HEK293 (cell line): Measurements from ENCODE around the gene GNB5.

Experiments
- CTCF ChIA-PET: fragments of 350-600 bp; formaldehyde crosslinking; extraction: SDS; loops from one replicate; lab custom pipeline; 2021; ENCODE audit warnings: antibody characterized with exemption; lab: Yijun Ruan, JAX
- POLR2A ChIA-PET: fragments of 300-600 bp; formaldehyde crosslinking; extraction: SDS; loops from one replicate; lab custom pipeline; 2020; ENCODE audit warnings: antibody characterized with exemption, inconsistent platforms; lab: Yijun Ruan, JAX
- H3K27ac ChIP-seq: fragments of 200-500 bp; sonication (Bioruptor generic); 2 replicates; pipeline ENCODE4 v1.5.1; 2014; ENCODE audit warnings: low read depth, low read length, control low read depth, inconsistent platforms; ENCODE audit errors: extremely low read depth
- H3K36me3 ChIP-seq, 2 experiments: fragments of 200-500 bp in 1 of 2; sonication (Bioruptor generic) in 1 of 2; 1 replicate in 1 of 2; 2 replicates in 1 of 2; pipeline ENCODE4 v1.5.1; 2014 to 2017; ENCODE audit warnings: inconsistent platforms in 2 of 2, low read length in 2 of 2; ENCODE audit not compliant: control insufficient read depth in 2 of 2, insufficient read depth in 1 of 2
- H3K4me1 ChIP-seq: fragments of 200-500 bp; sonication (Bioruptor generic); 2 replicates; pipeline ENCODE4 v1.5.1; 2014; ENCODE audit warnings: mild to moderate bottlenecking, low read length, inconsistent platforms; ENCODE audit not compliant: control insufficient read depth, insufficient read depth
- H3K4me3 ChIP-seq: 2 replicates; pipeline ENCODE4 v1.5.1; 2011; ENCODE audit warnings: low read depth, mild to moderate bottlenecking, control low read depth, low read length, moderate library complexity
- H3K9me3 ChIP-seq: fragments of 200-500 bp; sonication (Bioruptor generic); 2 replicates; pipeline ENCODE4 v1.5.1; 2014; ENCODE audit warnings: low read depth, low read length, inconsistent platforms; ENCODE audit not compliant: control insufficient read depth, insufficient read depth
- PRDM1 ChIP-seq: fragments of 450-650 bp; formaldehyde crosslinking; IDR thresholded peaks from 2 replicates; pipeline ENCODE4; 2016; ENCODE audit warnings: missing biosample characterization, missing genetic modification characterization
- REPIN1 ChIP-seq: fragments of 450-650 bp; formaldehyde crosslinking; IDR thresholded peaks from 2 replicates; pipeline ENCODE4 v1.5.1; 2017; ENCODE audit warnings: missing biosample characterization, missing genetic modification characterization, low read depth
- SP7 ChIP-seq: fragments of 450-650 bp; formaldehyde crosslinking; IDR thresholded peaks from 2 replicates; pipeline ENCODE4 v1.5.1; 2016; ENCODE audit warnings: missing biosample characterization, missing genetic modification characterization
- TCF7L2 ChIP-seq: IDR thresholded peaks from 2 replicates; pipeline ENCODE4 v1.6.1; 2011; ENCODE audit warnings: low read depth, mild to moderate bottlenecking, inconsistent platforms, low read length, moderate library complexity, borderline replicate concordance
- ZEB2 ChIP-seq: fragments of 450-650 bp; formaldehyde crosslinking; IDR thresholded peaks from 2 replicates; pipeline ENCODE4 v1.5.1; 2016; ENCODE audit warnings: missing biosample characterization, missing genetic modification characterization
- ZNF211 ChIP-seq: fragments of 450-650 bp; formaldehyde crosslinking; IDR thresholded peaks from 2 replicates; pipeline ENCODE4 v1.5.1; 2016; ENCODE audit warnings: low read depth, missing biosample characterization, missing genetic modification characterization
- ZNF350 ChIP-seq: fragments of 450-650 bp; formaldehyde crosslinking; IDR thresholded peaks from 2 replicates; pipeline ENCODE4 v1.5.0; 2017; ENCODE audit warnings: missing biosample characterization, mild to moderate bottlenecking, missing genetic modification characterization
- ZNF596 ChIP-seq: fragments of 450-650 bp; IDR thresholded peaks from 2 replicates; pipeline ENCODE4 v1.5.0; 2018; ENCODE audit warnings: missing biosample characterization, mild to moderate bottlenecking, missing genetic modification characterization, moderate library complexity
- ZNF76 ChIP-seq: fragments of 450-650 bp; formaldehyde crosslinking; IDR thresholded peaks from 2 replicates; pipeline ENCODE4; 2016; ENCODE audit warnings: low read depth, missing biosample characterization, missing genetic modification characterization, borderline replicate concordance
- ZNF843 ChIP-seq: fragments of 450-650 bp; formaldehyde crosslinking; IDR thresholded peaks from 2 replicates; pipeline ENCODE4 v1.5.1; 2016; ENCODE audit warnings: missing biosample characterization, missing genetic modification characterization
- TF ChIP-seq, protein P1 (sequence below): fragments of 450-650 bp; formaldehyde crosslinking; IDR thresholded peaks from 2 replicates; pipeline ENCODE4 v1.5.1; 2016; ENCODE audit warnings: missing biosample characterization, missing genetic modification characterization
- TF ChIP-seq, protein P2 (sequence below): fragments of 450-650 bp; formaldehyde crosslinking; IDR thresholded peaks from 2 replicates; pipeline ENCODE4 v1.5.1; 2016; ENCODE audit warnings: missing biosample characterization, missing genetic modification characterization
- TF ChIP-seq, protein P3 (sequence below): fragments of 450-650 bp; formaldehyde crosslinking; IDR thresholded peaks from 2 replicates; pipeline ENCODE4 v1.5.1; 2016; ENCODE audit warnings: missing biosample characterization, missing genetic modification characterization, low read depth
- TF ChIP-seq, protein P4 (sequence below): fragments of 450-650 bp; formaldehyde crosslinking; IDR thresholded peaks from 2 replicates; pipeline ENCODE4 v1.5.1; 2016; ENCODE audit warnings: missing biosample characterization, missing genetic modification characterization
- TF ChIP-seq, protein P5 (sequence below): fragments of 450-650 bp; formaldehyde crosslinking; IDR thresholded peaks from 2 replicates; pipeline ENCODE4 v1.5.1; 2016; ENCODE audit warnings: missing biosample characterization, missing genetic modification characterization

Gene GNB5

DNA sequence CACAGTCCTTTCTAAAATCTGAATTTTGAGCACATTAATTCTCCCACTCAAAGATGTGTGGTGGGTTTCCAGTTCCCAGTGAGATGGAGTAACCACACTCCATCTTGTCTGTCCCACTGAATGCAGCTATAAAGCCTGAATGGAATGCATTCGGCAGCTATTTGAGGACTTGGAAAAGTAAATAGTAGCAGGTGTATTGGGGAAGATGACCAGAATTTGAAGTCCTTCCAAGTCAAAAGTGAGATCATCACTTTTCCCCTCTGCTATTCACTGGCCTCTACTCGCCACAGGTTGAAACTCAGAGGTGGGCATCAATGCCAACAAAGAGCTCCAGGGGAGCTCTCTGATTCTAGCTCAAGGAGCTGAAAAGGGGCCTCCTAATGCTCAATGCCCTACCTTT lies 8.1 kb upstream of the GNB5 start:
- peaks cover 8 to 16% of the 10 kb centered on the region in 2 experiments for H3K36me3 ChIP-seq

More for the DNA sequence above, 8.1 kb upstream of the GNB5 start:
- no peak overlapping the region for H3K4me3 ChIP-seq
- TF ChIP-seq ZNF211 (tag by site-specific recombination) (no peak), ZNF76 (tag by site-specific recombination) (no peak), REPIN1 (tag by site-specific recombination) (no peak), PRDM1 (tag by site-specific recombination) (no peak), ZNF843 (tag by site-specific recombination) (no peak), TCF7L2 (no peak), ZNF350 (tag by site-specific recombination) (no peak), ZNF596 (no peak), SP7 (tag by site-specific recombination) (no peak), ZEB2 (tag by site-specific recombination) (no peak)
- TF ChIP-seq, protein P1, sequence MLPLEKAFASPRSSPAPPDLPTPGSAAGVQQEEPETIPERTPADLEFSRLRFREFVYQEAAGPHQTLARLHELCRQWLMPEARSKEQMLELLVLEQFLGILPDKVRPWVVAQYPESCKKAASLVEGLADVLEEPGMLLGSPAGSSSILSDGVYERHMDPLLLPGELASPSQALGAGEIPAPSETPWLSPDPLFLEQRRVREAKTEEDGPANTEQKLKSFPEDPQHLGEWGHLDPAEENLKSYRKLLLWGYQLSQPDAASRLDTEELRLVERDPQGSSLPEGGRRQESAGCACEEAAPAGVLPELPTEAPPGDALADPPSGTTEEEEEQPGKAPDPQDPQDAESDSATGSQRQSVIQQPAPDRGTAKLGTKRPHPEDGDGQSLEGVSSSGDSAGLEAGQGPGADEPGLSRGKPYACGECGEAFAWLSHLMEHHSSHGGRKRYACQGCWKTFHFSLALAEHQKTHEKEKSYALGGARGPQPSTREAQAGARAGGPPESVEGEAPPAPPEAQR: no peak
- TF ChIP-seq, protein P2, sequence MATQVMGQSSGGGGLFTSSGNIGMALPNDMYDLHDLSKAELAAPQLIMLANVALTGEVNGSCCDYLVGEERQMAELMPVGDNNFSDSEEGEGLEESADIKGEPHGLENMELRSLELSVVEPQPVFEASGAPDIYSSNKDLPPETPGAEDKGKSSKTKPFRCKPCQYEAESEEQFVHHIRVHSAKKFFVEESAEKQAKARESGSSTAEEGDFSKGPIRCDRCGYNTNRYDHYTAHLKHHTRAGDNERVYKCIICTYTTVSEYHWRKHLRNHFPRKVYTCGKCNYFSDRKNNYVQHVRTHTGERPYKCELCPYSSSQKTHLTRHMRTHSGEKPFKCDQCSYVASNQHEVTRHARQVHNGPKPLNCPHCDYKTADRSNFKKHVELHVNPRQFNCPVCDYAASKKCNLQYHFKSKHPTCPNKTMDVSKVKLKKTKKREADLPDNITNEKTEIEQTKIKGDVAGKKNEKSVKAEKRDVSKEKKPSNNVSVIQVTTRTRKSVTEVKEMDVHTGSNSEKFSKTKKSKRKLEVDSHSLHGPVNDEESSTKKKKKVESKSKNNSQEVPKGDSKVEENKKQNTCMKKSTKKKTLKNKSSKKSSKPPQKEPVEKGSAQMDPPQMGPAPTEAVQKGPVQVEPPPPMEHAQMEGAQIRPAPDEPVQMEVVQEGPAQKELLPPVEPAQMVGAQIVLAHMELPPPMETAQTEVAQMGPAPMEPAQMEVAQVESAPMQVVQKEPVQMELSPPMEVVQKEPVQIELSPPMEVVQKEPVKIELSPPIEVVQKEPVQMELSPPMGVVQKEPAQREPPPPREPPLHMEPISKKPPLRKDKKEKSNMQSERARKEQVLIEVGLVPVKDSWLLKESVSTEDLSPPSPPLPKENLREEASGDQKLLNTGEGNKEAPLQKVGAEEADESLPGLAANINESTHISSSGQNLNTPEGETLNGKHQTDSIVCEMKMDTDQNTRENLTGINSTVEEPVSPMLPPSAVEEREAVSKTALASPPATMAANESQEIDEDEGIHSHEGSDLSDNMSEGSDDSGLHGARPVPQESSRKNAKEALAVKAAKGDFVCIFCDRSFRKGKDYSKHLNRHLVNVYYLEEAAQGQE (tag by site-specific recombination): no peak
- TF ChIP-seq, protein P3, sequence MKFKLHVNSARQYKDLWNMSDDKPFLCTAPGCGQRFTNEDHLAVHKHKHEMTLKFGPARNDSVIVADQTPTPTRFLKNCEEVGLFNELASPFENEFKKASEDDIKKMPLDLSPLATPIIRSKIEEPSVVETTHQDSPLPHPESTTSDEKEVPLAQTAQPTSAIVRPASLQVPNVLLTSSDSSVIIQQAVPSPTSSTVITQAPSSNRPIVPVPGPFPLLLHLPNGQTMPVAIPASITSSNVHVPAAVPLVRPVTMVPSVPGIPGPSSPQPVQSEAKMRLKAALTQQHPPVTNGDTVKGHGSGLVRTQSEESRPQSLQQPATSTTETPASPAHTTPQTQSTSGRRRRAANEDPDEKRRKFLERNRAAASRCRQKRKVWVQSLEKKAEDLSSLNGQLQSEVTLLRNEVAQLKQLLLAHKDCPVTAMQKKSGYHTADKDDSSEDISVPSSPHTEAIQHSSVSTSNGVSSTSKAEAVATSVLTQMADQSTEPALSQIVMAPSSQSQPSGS: no peak
- TF ChIP-seq, protein P4, sequence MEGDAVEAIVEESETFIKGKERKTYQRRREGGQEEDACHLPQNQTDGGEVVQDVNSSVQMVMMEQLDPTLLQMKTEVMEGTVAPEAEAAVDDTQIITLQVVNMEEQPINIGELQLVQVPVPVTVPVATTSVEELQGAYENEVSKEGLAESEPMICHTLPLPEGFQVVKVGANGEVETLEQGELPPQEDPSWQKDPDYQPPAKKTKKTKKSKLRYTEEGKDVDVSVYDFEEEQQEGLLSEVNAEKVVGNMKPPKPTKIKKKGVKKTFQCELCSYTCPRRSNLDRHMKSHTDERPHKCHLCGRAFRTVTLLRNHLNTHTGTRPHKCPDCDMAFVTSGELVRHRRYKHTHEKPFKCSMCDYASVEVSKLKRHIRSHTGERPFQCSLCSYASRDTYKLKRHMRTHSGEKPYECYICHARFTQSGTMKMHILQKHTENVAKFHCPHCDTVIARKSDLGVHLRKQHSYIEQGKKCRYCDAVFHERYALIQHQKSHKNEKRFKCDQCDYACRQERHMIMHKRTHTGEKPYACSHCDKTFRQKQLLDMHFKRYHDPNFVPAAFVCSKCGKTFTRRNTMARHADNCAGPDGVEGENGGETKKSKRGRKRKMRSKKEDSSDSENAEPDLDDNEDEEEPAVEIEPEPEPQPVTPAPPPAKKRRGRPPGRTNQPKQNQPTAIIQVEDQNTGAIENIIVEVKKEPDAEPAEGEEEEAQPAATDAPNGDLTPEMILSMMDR (tag by site-specific recombination): no peak
- TF ChIP-seq, protein P5, sequence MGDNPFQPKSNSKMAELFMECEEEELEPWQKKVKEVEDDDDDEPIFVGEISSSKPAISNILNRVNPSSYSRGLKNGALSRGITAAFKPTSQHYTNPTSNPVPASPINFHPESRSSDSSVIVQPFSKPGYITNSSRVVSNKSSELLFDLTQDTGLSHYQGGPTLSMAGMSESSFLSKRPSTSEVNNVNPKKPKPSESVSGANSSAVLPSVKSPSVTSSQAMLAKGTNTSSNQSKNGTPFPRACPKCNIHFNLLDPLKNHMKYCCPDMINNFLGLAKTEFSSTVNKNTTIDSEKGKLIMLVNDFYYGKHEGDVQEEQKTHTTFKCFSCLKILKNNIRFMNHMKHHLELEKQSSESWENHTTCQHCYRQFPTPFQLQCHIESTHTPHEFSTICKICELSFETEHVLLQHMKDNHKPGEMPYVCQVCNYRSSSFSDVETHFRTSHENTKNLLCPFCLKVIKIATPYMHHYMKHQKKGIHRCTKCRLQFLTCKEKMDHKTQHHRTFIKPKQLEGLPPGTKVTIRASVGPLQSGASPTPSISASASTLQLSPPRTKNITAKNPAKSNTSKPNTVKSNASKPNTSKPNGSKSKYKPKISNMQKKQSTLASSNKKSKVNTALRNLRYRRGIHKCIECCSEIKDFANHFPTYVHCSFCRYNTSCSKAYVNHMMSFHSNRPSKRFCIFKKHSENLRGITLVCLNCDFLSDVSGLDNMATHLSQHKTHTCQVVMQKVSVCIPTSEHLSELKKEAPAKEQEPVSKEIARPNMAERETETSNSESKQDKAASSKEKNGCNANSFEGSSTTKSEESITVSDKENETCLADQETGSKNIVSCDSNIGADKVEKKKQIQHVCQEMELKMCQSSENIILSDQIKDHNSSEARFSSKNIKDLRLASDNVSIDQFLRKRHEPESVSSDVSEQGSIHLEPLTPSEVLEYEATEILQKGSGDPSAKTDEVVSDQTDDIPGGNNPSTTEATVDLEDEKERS (tag by site-specific recombination): no peak
- TF ChIP-seq, all 188 proteins: peak for 0
- POLR2A ChIA-PET: no interaction called here
- CTCF ChIA-PET: interaction anchor here (2.1 kb wide), 1 partner anchor 9 kb away, joined by 8 read pairs; no protein-coding TSS in a partner anchor
- Histone ChIP-seq H3K4me1 (no peaks in the 10 kb centered on the region), H3K9me3 (no peaks in the 10 kb centered on the region), H3K27ac (no peak overlapping the region)
